Neuron (in vitro differentiated cells): ENCODE data around the gene CCDC127.
"Not testable (repeated sequence)": the region's sequence is repeated elsewhere in the genome, so short reads cannot be mapped to it uniquely, and the experiment has no call there.

Experiments used
- H2AFZ ChIP-seq: one replicate; pipeline ENCODE4 v1.6.1; 2013; ENCODE audit warnings: low read depth, mild to moderate bottlenecking, inconsistent platforms, low read length, moderate library complexity
- H3K27me3 ChIP-seq: one replicate; pipeline ENCODE4 v1.6.1; 2013; ENCODE audit warnings: low read length; ENCODE audit not compliant: insufficient read depth
- H3K36me3 ChIP-seq: one replicate; pipeline ENCODE4 v1.6.1; 2013; ENCODE audit warnings: low read length; ENCODE audit not compliant: insufficient read depth
- H3K4me1 ChIP-seq: one replicate; pipeline ENCODE4 v1.6.1; 2013; ENCODE audit warnings: low read length; ENCODE audit not compliant: insufficient read depth
- H3K4me3 ChIP-seq: 2 replicates; pipeline ENCODE4 v1.5.1; 2013; ENCODE audit warnings: mild to moderate bottlenecking, low read length, moderate library complexity
- H3K9me3 ChIP-seq: one replicate; pipeline ENCODE4 v1.6.1; 2013; ENCODE audit warnings: low read length

CCDC127 gene

DNA sequence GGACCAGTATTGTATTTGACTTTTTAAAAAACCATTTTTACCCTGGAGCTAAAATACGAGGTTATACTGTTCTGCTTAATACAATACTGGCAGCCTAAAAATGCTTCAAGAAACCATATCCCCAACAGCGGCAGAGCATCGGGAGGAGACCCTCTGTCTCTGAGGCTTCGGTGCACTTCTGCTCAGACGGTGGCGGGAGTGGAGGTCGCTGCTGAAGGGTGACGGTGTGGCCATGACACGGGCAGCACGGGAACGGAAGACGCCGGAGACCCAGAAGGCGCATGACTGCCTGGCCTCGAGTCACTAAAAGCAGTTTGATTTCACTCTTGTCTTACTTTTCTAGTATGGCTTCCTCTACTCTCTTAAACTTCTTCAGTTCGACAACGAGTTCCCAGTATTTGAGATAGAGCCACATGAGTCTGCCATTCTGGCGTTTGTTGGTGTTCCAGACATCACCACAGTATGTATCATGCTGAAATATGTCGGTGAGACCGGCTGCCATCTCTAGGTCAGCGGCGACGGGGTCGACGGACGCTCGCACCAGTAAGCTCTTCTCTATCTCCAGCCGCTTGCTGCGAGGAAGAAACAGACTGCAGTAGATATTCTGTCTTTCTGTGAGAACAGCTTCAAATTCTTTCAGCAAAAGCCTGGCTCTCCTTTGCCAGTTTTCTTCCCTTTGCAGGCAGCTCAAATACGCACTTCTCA is 12.8 kb downstream of the CCDC127 start:
- peaks cover 13% of the 10 kb centered on the region for H3K4me1 ChIP-seq
- H2AFZ ChIP-seq, result no peak overlapping the region
- H3K36me3 ChIP-seq, result peaks cover 36% of the 10 kb centered on the region
- H3K9me3 ChIP-seq, result no peaks in the 10 kb centered on the region
- no peaks in the 10 kb centered on the region for H3K27me3 ChIP-seq
- H3K4me3 ChIP-seq, result no peak overlapping the region

GRCh38 chr5:204462-204861 is 13.5 kb downstream of the CCDC127 start:
- H3K4me1 ChIP-seq, result peaks cover 19% of the 10 kb centered on the region
- peaks cover 36% of the 10 kb centered on the region for H3K36me3 ChIP-seq
- no peaks in the 10 kb centered on the region for H3K9me3 ChIP-seq
- H2AFZ ChIP-seq, result no peak overlapping the region
- H3K4me3 ChIP-seq, result no peak overlapping the region
- no peaks in the 10 kb centered on the region for H3K27me3 ChIP-seq

- Histone ChIP-seq H3K4me1 (peaks cover 19% of the 10 kb centered on the region), H3K27me3 (no peaks in the 10 kb centered on the region), H2AFZ (no peak overlapping the region), H3K4me3 (no peak overlapping the region), H3K9me3 (no peaks in the 10 kb centered on the region), H3K36me3 (peaks cover 39% of the 10 kb centered on the region)
These were observed 14.0 kb downstream of the CCDC127 start for GRCh38 chr5:204001-204400.

DNA sequence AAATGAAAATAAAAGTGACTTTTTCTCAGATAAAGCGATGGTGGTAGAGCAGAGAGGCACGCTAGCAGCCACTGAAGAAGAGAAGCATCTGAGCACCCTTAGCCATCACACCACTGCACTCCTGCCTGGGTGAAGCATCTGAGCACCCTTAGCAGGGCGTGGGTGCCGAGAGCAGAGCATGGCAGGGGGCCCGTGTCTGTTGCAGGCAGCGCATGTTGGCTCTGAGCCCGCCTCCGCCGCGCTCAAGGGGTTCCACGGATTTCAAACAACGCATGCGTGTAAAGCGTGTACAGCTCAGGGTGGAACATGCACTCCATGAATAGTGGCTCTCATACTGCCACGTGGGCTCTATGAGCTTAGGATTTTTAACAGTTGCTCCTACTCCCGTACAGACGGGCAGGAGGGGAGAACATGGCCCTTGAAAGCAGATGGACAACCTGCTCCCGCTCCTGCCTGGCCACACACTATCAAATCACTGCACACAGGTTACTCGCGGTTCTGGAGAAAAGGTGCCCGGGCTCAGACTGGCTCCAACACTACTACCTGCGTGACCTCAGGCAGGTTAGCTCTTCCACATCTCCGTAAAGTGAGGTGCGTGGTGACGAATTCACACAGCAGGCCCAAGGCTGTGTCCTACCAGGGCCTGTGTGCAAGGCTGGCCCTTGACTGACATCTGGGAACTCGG is 14.6 kb downstream of the CCDC127 start:
- Histone ChIP-seq H3K27me3 (no peaks in the 10 kb centered on the region), H3K4me3 (no peak overlapping the region), H3K4me1 (peaks cover 19% of the 10 kb centered on the region), H3K36me3 (peaks cover 41% of the 10 kb centered on the region), H3K9me3 (no peaks in the 10 kb centered on the region), H2AFZ (no peak overlapping the region)

DNA sequence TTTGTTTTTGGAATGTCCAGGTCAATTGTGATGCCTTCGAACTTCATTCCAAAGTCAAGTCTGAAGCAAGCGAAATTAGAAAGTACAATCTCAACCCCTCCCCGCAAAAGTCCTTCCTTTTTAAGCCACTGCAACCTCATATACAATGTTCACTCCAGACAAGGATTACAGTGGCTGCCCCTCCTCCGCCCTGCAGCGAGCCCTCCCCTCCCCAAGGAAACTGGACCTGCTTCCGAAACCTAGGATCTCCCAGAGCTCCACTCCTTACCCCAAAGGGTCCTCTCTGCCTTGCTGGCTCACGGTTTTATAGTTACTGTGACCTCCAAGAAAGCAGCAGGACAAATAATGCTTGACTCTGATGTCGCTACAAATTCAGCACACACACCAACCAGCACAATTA is 16.3 kb downstream of the CCDC127 start:
- Histone ChIP-seq H3K4me3 (no peak overlapping the region), H3K4me1 (peaks cover 22% of the 10 kb centered on the region), H3K27me3 (no peaks in the 10 kb centered on the region), H3K36me3 (peaks cover 41% of the 10 kb centered on the region), H3K9me3 (no peaks in the 10 kb centered on the region), H2AFZ (no peak overlapping the region)

- Histone ChIP-seq H3K4me3 (no peak overlapping the region), H3K36me3 (peaks cover 35% of the 10 kb centered on the region), H2AFZ (no peak overlapping the region), H3K9me3 (no peaks in the 10 kb centered on the region), H3K4me1 (peaks cover 22% of the 10 kb centered on the region), H3K27me3 (no peaks in the 10 kb centered on the region)
These were observed 17.0 kb downstream of the CCDC127 start for GRCh38 chr5:200985-201384.

- no peaks in the 10 kb centered on the region for H3K27me3 ChIP-seq
- H3K9me3 ChIP-seq, result no peaks in the 10 kb centered on the region
- peaks cover 27% of the 10 kb centered on the region for H3K36me3 ChIP-seq
- no peak overlapping the region for H3K4me3 ChIP-seq
- no peak overlapping the region for H2AFZ ChIP-seq
- H3K4me1 ChIP-seq, result peaks cover 22% of the 10 kb centered on the region
These were observed 17.9 kb downstream of the CCDC127 start for GRCh38 chr5:199950-200645.

DNA sequence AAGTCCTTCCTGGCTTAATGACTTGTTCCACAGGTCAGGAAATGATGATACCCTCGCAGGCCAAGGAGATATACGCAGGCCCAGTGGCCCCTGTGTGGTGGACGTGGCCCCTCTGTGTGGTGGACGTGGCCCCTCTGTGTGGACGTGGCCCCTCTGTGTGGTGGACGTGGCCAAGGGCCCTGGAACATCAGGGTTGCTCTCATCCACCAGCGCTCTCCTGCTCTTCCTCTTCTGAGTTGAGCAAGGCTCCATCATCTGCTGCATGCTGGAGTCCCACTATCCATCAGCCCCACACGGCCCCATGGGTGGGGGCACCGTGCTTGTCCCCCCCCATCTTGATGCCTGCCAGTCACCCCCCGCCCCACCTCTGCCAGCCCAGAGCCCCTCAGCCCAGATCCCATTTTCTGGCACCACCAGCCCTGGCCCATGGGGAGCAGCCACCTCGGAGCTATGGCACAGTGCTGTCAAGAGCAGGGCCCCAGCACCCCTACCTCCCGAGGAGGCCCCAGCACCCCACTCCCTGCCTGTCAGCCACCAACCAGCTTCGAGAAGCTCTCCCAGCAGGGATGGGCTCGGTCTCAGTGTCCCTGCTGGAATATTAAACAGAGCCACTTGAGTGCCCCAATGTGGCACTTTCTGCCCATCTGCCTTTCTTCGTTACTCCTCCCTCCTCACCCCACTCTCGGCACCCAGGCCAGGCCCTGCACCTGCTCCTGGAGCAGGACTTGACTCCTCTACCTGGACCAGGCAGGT is 18.6 kb downstream of the CCDC127 start:
- Histone ChIP-seq H3K27me3 (no peaks in the 10 kb centered on the region), H2AFZ (no peak overlapping the region), H3K4me3 (no peak overlapping the region), H3K4me1 (peaks cover 22% of the 10 kb centered on the region), H3K36me3 (peaks cover 20% of the 10 kb centered on the region), H3K9me3 (no peaks in the 10 kb centered on the region)

DNA sequence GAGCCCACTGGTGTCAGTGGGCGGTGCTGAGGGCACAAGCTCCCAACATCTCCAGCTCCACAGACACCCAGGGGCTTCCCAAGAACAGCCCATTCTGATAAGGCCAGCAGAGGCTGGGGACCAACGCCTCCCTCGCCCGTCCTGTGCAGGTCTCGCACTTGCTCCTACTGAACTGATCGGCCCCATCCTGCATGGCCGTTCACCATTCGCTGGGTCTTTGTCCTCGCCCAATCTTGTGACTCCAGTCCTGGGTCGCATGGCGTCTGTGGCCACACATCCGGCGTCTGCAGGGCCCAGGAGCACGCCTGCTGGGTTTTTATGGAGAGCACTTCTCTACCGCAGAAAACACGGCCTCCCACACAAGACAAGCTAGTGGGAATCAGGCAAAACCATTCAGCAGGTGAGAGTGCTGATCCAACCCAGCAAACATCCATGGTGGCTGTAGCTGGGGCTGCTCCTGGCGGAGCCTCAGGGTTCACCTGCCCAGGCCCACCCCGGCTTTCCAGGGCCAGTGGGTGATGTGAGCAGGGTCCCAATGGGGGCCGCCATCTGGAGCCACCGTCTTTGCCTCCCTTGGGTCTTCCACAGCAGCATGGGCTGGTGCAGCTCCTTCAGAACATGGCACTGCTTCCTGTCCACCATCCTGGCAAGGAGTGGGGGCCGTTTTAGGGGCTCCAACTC is 19.3 kb downstream of the CCDC127 start:
- no peaks in the 10 kb centered on the region for H3K27me3 ChIP-seq

GRCh38 chr5:197892-198489 is 20.0 kb downstream of the CCDC127 start:
- no peaks in the 10 kb centered on the region for H3K27me3 ChIP-seq
- no peaks in the 10 kb centered on the region for H3K9me3 ChIP-seq
- H3K4me1 ChIP-seq, result peaks cover 22% of the 10 kb centered on the region
- peaks cover 8% of the 10 kb centered on the region for H3K36me3 ChIP-seq
- no peak overlapping the region for H2AFZ ChIP-seq
- H3K4me3 ChIP-seq, result no peak overlapping the region

More for the DNA sequence above, 19.3 kb downstream of the CCDC127 start:
- Histone ChIP-seq H3K4me1 (peaks cover 22% of the 10 kb centered on the region), H2AFZ (no peak overlapping the region), H3K4me3 (no peak overlapping the region), H3K9me3 (no peaks in the 10 kb centered on the region), H3K36me3 (peaks cover 13% of the 10 kb centered on the region)

DNA sequence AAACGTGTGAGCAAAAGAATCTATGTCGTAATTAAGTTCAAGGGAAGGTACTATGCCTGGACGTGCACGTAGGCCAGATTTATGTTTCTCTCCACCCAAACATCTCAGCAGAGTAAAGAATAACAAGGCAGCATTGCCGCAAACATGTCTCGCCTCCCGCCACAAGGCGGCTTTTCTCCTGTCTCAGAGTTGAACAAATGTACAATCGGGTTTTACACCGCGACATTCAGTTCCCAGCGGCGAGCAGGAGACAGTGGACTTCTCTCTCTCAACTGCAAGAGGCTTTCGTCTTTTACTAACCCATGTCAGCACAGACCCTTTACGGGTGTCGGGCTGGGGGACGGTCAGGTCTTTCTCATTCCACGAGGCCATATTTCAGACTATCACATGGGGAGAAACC is 20.9 kb downstream of the CCDC127 start:
- not testable (repeated sequence) for H3K4me3 ChIP-seq, H3K9me3 ChIP-seq

DNA sequence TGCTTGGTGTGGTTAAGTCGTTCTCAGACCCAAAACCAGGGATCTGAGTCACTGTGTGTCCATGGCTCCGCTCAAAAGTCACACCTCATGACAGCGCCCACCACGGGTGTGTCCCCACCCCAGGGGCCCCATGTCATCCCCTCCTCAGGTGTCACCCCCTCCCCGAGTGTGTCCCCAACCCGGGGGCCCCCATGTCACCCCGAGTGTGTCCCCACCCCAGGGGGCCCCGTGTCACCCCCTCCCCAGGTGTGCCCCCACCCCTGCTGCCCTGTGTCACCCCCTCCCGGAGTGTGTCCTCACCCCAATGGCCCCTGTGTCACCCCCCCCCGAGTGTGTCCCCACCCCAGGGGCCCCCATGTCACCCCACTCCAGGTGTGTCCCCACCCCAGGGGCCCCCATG is 21.6 kb downstream of the CCDC127 start:
- no peaks in the 10 kb centered on the region for H3K27me3 ChIP-seq
- H2AFZ ChIP-seq, result no peak overlapping the region
- H3K36me3 ChIP-seq, result peaks cover 5% of the 10 kb centered on the region
- no peak overlapping the region for H3K4me3 ChIP-seq
- H3K9me3 ChIP-seq, result no peaks in the 10 kb centered on the region
- H3K4me1 ChIP-seq, result peaks cover 16% of the 10 kb centered on the region

More for the DNA sequence above, 20.9 kb downstream of the CCDC127 start:
- H2AFZ ChIP-seq, H3K36me3 ChIP-seq, H3K27me3 ChIP-seq: not testable (repeated sequence)
- H3K4me1 ChIP-seq, result peaks cover 22% of the 10 kb centered on the region
